Mammary epithelial cell (primary cell): ENCODE measurements around the gene RXRB.

Experiments
- CTCF ChIP-seq, 2 donors: IDR thresholded peaks in 1 of 2; conservative IDR thresholded peaks in 1 of 2; 2 replicates each; pipeline ENCODE4 v1.5.1; 2011 to 2012; ENCODE audit warnings: inconsistent platforms in 2 of 2, low read length in 2 of 2, mild to moderate bottlenecking in 2 of 2, control low read depth in 1 of 2, low read depth in 1 of 2; ENCODE audit not compliant: insufficient read depth in 1 of 2; ENCODE audit errors: extremely low read depth in 1 of 2
- EZH2 ChIP-seq: IDR thresholded peaks from 2 replicates; pipeline ENCODE4 v1.6.1; 2012; ENCODE audit warnings: low read length, inconsistent platforms, borderline replicate concordance

- no peak for TF ChIP-seq CTCF (conservative IDR thresholded peaks at IDR 0.05 in 1 of 2, IDR thresholded peaks at IDR 0.05 in 1 of 2; ENCODE audit: extremely low read depth in 1 of 2, insufficient read depth in 1 of 2, low read depth in 1 of 2, low read length in 2 of 2)
- TF ChIP-seq EZH2: no peak
Measured at GRCh38 chr6:33171016-33171879, 29.2 kb downstream of the RXRB start.
